ENCODE results near the gene MLXIP. TPM values are rescaled to one million over a fixed set of nuclear protein-coding genes. Genes with fewer than 3 reads are reported as not detected.

Gene MLXIP
- polyA plus RNA-seq, 1 experiment: 5.8 TPM

- Histone ChIP-seq H3K27me3 (ENCODE audit: control insufficient read depth, insufficient read depth, low read length) (no peaks in the 10 kb centered on the region), H3K4me3 (ENCODE audit: low read depth, low read length) (no peak overlapping the region), H3K9me3 (ENCODE audit: control insufficient read depth, insufficient read depth, low read length) (no peaks in the 10 kb centered on the region; the same call in 1 of the 2 replicates), H3K27ac (ENCODE audit: low read depth, low read length) (no peak overlapping the region)
- TF ChIP-seq, protein P1, sequence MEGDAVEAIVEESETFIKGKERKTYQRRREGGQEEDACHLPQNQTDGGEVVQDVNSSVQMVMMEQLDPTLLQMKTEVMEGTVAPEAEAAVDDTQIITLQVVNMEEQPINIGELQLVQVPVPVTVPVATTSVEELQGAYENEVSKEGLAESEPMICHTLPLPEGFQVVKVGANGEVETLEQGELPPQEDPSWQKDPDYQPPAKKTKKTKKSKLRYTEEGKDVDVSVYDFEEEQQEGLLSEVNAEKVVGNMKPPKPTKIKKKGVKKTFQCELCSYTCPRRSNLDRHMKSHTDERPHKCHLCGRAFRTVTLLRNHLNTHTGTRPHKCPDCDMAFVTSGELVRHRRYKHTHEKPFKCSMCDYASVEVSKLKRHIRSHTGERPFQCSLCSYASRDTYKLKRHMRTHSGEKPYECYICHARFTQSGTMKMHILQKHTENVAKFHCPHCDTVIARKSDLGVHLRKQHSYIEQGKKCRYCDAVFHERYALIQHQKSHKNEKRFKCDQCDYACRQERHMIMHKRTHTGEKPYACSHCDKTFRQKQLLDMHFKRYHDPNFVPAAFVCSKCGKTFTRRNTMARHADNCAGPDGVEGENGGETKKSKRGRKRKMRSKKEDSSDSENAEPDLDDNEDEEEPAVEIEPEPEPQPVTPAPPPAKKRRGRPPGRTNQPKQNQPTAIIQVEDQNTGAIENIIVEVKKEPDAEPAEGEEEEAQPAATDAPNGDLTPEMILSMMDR (IDR thresholded peaks at IDR 0.05; ENCODE audit: low read depth, low read length): no peak
- ChIA-PET POLR2A (interaction anchor here (1.2 kb wide), 1 partner anchor 52 kb away, joined by 5 read pairs; the partner anchor contains the start of gene MLXIP), CTCF (interaction anchor here (1.1 to 3.2 kb wide), 3 partner anchors 41 to 75 kb away, joined by 3 to 32 read pairs (median 6); no protein-coding TSS in a partner anchor)
- DNase-seq (ENCODE audit: low read depth, low spot score): no peak
These were observed 51.6 kb downstream of the MLXIP start for GRCh38 chr12:122130150-122130549.

- ChIA-PET POLR2A (no interaction called here), CTCF (interaction anchor here (1.9 to 3.2 kb wide), 2 partner anchors 10 to 58 kb away, joined by 19 to 32 read pairs; no protein-coding TSS in a partner anchor)
- Histone ChIP-seq H3K27me3 (ENCODE audit: control insufficient read depth, insufficient read depth, low read length) (no peaks in the 10 kb centered on the region), H3K9me3 (ENCODE audit: control insufficient read depth, insufficient read depth, low read length) (no peaks in the 10 kb centered on the region; the same call in 1 of the 2 replicates), H3K27ac (ENCODE audit: low read depth, low read length) (no peak overlapping the region), H3K4me3 (ENCODE audit: low read depth, low read length) (no peak overlapping the region)
- TF ChIP-seq, protein P1 (IDR thresholded peaks at IDR 0.05; ENCODE audit: low read depth, low read length): no peak
- no peak for DNase-seq (ENCODE audit: low read depth, low spot score)
These were observed 54.8 kb downstream of the MLXIP start for GRCh38 chr12:122133192-122133950.

DNA sequence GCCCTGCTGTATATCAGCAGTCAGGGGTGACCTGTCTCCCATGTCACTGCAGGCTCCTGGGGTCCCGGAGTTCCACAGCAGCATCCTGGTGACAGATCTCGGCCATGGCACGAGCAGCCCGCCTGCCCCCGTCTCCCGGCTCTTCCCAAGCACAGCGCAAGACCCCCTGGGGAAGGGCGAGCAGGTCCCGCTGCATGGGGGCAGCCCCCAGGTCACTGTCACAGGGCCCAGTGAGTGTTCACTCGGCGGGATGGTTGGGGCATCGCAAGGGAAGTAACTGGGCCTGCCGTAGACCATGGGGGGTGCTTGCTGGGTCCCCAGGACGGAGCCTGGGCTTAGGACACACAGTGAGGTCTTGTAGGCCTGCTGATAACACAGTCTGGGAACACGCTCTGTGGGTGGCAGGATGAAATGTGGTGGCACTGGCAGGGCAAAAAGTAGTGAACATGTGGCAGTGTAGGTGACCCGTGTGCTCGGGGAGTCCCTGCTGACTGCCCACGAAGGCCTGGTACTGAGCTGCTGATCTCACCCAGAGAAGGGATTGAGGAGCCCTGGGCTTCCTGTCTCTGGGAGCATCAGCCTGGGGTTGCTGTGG lies 57.0 kb downstream of the MLXIP start:
- ChIA-PET POLR2A (no interaction called here), CTCF (no interaction called here)
- H3K27ac ChIP-seq (ENCODE audit: low read depth, low read length): no peak overlapping the region
- no peak overlapping the region for H3K4me3 ChIP-seq (ENCODE audit: low read depth, low read length)
- H3K27me3 ChIP-seq (ENCODE audit: control insufficient read depth, insufficient read depth, low read length): no peaks in the 10 kb centered on the region
- no peaks in the 10 kb centered on the region for H3K9me3 ChIP-seq (ENCODE audit: control insufficient read depth, insufficient read depth, low read length)
- DNase-seq (ENCODE audit: low read depth, low spot score): no peak
- TF ChIP-seq, protein P1 (IDR thresholded peaks at IDR 0.05; ENCODE audit: low read depth, low read length): no peak

DNA sequence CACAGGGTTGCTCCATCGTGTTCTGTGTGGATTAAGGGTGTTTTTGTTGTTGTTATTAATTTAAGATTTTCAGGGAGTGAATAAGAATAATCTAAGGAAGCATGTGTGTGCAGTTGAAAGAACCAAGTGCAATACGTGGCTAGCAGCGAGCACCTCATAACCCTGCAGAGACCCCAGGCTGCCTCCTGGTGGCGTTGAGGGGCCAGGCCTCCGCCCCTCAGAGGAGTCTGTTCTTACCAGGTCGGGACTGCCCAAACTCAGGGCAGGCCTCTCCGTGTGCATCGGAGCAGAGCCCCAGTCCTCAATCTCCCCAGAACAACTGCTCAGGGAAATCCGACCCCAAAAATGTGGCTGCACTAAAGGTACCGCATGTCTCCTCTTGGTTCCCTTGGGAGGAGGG lies 58.7 kb downstream of the MLXIP start:
- H3K4me3 ChIP-seq (ENCODE audit: low read depth, low read length): no peak overlapping the region
- ChIA-PET CTCF (no interaction called here), POLR2A (no interaction called here)
- DNase-seq (ENCODE audit: low read depth, low spot score): no peak
- TF ChIP-seq, protein P1 (IDR thresholded peaks at IDR 0.05; ENCODE audit: low read depth, low read length): peak; percentile 27; the same call in 1 of the 2 replicates
- H3K9me3 ChIP-seq (ENCODE audit: control insufficient read depth, insufficient read depth, low read length): no peaks in the 10 kb centered on the region; the same call in 1 of the 2 replicates
- no peak overlapping the region for H3K27ac ChIP-seq (ENCODE audit: low read depth, low read length)
- no peaks in the 10 kb centered on the region for H3K27me3 ChIP-seq (ENCODE audit: control insufficient read depth, insufficient read depth, low read length)

- DNase-seq (ENCODE audit: low read depth, low spot score): no peak
- ChIA-PET POLR2A (no interaction called here), CTCF (interaction anchor here (1.2 kb wide), 1 partner anchor 219 kb away, joined by 3 read pairs; no protein-coding TSS in a partner anchor)
- Histone ChIP-seq H3K9me3 (ENCODE audit: control insufficient read depth, insufficient read depth, low read length) (no peaks in the 10 kb centered on the region; the same call in 1 of the 2 replicates), H3K27me3 (ENCODE audit: control insufficient read depth, insufficient read depth, low read length) (no peaks in the 10 kb centered on the region), H3K4me3 (ENCODE audit: low read depth, low read length) (no peak overlapping the region), H3K27ac (ENCODE audit: low read depth, low read length) (no peak overlapping the region)
- TF ChIP-seq, protein P1 (IDR thresholded peaks at IDR 0.05; ENCODE audit: low read depth, low read length): no peak
These were observed 59.1 kb downstream of the MLXIP start for GRCh38 chr12:122137681-122138080.
